Hippocampal formation (tissue), 2 donors: Measurements from ENCODE around the gene C17orf107.
A peak's percentile ranks its signal among the peaks of the same experiment; 100 is the strongest.

Experiments used
- DNase-seq, 2 donors: peaks; one replicate each; lab custom pipeline; 2025; lab: John Stamatoyannopoulos, UW

The C17orf107 gene

GRCh38 chr17:4934173-4934979 lies 35.0 kb downstream of the C17orf107 start:
- no peak for DNase-seq

DNA sequence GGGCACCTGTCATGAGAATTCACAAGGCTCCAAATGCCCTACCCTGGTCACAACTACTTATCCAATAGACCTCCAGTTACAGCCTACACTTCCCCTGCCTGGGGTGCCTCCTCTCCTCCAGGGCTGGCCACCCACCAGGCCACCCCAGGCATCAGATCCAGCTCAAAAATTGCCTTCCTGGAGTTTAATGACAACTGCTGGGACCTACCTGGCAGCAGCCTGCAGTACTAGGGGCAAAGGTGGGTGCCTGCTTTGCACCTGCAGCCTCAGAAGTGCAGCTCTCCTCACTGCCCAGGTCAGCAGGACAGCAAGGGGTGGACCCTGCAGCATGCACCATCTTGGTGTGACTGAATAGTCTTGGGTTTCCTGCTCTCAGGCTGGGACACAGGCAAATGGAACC lies 36.3 kb downstream of the C17orf107 start:
- no peak for DNase-seq

- DNase-seq, result no peak
Measured at GRCh38 chr17:4936436-4936835, 37.1 kb downstream of the C17orf107 start.

GRCh38 chr17:4937553-4937952 lies 38.2 kb downstream of the C17orf107 start:
- no peak for DNase-seq

DNA sequence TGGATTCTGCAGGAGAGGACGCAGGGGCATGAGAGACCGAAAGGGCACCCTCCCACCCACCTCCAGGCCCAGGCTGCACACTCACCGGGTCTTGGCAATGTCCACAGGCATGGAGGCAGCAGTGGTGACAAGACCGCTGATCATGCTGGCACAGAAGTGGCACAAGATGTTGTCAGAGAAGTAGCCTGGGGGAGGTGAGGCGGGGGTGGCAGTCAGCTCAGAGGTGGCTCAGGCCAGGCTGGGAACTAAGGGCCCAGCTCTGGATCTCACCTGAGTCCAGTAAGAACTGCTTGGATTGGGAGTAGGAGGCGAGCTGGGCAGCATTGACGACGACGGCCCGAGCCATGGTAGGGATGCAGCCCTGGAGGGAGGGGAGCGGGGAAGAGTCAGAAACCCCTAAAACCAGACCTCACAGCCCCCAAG lies 38.7 kb downstream of the C17orf107 start:
- DNase-seq, result no peak

DNA sequence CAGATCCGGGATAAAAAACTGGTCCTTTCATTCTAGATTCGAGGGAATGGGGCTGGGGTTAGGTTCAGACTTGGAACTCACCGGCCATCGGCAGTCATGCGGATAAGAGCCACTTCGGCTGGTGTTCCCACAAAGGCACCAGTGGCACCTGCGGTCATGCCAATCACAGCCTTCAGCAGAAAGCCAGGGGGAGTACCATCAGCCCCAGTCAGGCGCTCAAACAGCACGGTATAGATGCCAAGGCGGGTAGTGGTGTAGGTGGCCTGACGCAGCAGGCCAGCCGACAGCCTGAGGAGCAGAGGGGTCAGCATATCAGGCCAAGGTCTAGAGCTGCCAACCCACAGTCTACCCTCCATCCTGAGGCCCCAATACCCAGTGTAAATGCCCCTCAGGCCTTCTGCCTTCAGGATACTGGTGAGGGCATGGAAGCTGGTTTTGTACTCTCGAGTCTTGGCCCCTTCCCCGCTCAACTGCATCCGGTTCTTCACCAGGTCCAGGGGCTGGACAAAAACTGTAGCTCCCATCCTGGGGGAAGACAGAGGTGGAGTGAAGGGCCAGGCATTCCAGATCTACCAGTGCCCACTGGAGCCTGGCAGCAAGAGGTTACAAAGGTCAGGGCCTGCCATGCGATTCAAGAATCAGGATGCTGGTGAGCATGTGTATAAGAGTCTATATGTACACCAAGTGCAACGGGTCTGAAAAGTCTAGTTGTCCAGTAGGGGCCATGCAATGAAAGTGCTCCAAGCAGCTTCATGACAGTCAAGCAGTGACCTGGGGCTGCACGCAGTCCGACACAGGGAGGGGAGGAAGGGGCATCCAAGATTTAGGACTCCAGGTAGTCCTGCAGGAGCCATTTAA lies 39.6 kb downstream of the C17orf107 start:
- no peak for DNase-seq

DNA sequence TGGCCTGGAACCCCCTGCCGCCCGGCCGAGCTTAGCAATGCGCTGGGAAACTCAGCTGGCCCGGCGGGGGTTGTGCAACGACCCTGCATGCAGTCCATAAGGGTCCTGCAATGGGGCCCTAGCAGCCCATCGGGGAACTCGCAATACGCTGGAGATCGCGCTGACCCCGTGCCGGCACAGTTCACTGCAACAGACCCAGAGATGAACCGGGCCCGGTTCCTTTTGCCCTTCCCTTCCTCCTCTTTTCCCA lies 40.1 kb downstream of the C17orf107 start:
- DNase-seq, result no peak

- DNase-seq, result peak; percentile 93 to 99
Measured at GRCh38 chr17:4939796-4940554, 40.6 kb downstream of the C17orf107 start, which contains the start of the genes RNF167 and SLC25A11. Gene RNF167, plus strand, starts transcription at chr17:4940268. Its CDS starts 642 bp downstream, at chr17:4940910. Gene SLC25A11, minus strand, starts transcription at chr17:4940046. Its CDS starts 136 bp downstream, at chr17:4939910.

DNA sequence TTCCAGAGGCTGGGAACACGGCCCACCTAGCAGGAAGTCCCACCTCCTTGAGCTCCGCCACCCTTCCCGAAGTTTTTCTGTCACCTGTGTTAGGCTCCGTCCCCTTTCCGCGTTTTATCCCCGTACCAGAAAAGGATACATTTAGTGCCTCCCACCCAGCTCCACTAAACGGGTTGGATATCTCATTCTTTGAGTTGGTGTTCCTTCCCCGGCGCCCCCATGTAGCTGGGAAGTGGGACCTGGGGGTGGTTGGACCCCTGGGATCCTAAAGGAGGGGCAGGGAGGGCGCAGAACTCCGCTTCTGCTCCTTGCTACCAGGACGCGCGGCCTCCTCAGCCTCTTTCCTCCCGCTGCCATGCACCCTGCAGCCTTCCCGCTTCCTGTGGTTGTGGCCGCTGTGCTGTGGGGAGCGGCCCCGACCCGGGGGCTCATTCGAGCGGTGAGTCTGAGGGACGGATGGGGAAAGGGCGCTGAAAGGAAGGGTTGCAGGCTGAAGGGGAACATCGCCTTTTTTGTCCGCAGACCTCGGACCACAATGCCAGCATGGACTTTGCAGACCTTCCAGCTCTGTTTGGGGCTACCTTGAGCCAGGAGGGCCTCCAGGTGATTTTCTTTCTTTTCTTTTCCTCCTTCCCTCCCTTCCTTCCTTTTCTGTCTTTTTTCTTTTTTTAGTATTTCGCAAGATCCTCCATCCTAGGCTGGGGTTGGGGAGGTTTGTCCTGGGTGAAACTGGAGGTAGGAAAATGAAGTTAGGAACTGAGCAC lies 41.4 kb downstream of the C17orf107 start:
- DNase-seq, result no peak

GRCh38 chr17:4941319-4941610 lies 41.9 kb downstream of the C17orf107 start:
- DNase-seq, result no peak

- no peak for DNase-seq
Measured at GRCh38 chr17:4942760-4943508, 43.6 kb downstream of the C17orf107 start.

GRCh38 chr17:4944163-4944553 lies 44.8 kb downstream of the C17orf107 start:
- no peak for DNase-seq

- no peak for DNase-seq
Measured at GRCh38 chr17:4944554-4945175, 45.3 kb downstream of the C17orf107 start.

DNA sequence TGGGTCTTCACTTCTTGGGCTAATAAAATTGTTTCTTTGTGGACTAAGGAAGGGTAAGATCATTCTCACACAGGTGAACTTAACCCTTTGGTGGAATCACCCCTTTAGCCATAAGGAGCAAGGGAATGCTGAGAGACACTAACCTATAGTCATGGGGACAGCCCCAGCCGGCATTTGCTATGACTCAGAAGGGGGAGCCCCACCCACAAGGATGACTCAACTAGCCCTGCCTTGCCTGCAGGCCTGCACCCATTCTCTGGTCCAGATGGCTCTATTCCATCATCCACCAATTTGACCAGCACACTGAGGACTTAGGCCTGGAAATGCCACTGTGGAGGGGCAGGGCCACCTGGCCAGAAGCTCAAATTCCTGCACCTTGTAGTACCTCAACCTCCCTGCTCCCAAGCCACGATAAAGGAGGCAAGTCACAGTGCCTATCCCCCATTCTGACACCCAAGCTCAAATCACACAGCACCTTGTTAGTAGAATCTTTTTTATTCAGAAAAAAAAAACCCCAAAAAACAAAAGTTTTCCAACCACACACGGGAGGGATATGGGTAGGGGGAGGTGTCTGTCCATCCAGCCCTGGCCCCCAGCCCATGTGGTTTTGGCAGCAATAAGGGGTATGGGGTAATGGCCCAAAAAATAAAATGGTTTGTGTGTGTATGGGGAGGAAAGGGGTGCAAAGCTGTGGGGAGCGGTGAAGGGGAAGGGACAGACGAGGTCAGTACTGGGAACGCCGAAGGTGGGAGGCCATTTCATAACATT lies 46.0 kb downstream of the C17orf107 start:
- no peak for DNase-seq

DNA sequence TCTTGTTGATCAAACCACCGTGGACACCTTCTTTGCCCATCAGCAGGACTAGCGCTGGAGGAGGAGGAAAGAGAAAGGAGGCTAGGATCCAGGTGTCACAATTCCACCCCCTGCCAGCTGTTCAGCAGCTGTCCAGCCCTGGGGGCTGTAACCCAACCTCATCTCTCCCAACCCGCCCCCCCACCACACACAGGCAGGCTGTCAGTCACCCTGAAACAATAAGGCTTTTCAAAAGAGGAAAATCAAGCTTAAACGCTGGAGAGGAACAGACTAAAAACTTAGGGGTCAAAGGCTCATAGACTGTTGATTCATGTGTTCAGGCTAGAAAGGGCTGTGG lies 46.6 kb downstream of the C17orf107 start:
- DNase-seq, result no peak

DNA sequence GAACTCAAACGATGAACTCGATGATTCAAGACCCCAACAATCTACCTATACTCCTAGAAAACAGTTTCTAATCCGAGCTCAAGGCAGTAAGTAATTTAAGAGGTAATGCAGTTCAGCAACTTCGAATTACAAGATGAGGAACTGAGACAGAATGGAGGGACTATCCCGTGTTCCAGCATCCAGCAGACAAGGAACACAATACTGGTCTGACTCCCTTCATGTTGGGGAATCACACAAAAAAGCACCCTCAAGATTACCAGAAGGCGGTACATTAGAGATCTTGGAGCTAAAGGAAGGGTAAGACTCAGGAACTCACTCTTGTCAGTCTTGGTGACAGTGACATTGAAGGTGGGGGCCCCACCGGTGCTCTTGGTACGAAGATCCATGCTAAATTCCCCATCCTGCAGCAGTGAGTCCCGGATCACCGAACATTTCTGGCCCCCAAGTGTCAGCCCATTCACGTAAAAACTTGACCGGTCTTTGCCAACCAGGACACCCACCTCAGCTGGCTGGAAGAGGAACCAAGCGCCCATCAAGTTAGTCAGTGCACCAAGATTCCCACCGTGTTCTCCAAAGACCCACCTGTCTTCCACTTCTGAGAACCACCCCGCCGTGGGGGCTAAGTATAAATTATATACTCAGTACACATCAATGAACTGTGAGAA lies 47.1 kb downstream of the C17orf107 start:
- DNase-seq, result no peak

GRCh38 chr17:4947010-4947410 lies 47.7 kb downstream of the C17orf107 start:
- DNase-seq, result no peak

- no peak for DNase-seq
Measured at GRCh38 chr17:4947411-4948165, 48.3 kb downstream of the C17orf107 start.
